Stomach (tissue), 9 donors: ENCODE measurements around the gene NSDHL. TPM values are rescaled to one million over a fixed set of nuclear protein-coding genes. Genes with fewer than 3 reads are reported as not detected.

ENCODE experiments used
- DNase-seq, 2 donors: peaks; one replicate each; pipeline versions ENCODE4 v3.0.0 to v3.0.0-alpha.2; 2013 to 2019
- H3K27ac ChIP-seq, 5 donors: fragments of 200-600 bp in 4 of 5; sonication (generic) in 4 of 5; one replicate each; pipeline ENCODE4 v1.5.1; 2013 to 2019; ENCODE audit warnings: mild to moderate bottlenecking in 1 of 5, moderate library complexity in 1 of 5
- H3K27me3 ChIP-seq, 3 donors: fragments of 200-600 bp; sonication (generic); one replicate each; pipeline ENCODE4 v1.5.1; 2017 to 2019; ENCODE audit warnings: mixed run types in 1 of 3
- H3K36me3 ChIP-seq, 4 donors: fragments of 200-600 bp; sonication (generic); 1 replicate in 3 of 4; 2 replicates in 1 of 4; pipeline ENCODE4 v1.5.1; 2016 to 2019
- H3K4me1 ChIP-seq, 4 donors: fragments of 200-600 bp; sonication (generic); one replicate each; pipeline ENCODE4 v1.5.1; 2016 to 2019
- H3K4me3 ChIP-seq, 4 donors: fragments of 200-600 bp; sonication (generic) in 3 of 4; one replicate each; pipeline ENCODE4 v1.5.1; 2016 to 2019; ENCODE audit warnings: mild to moderate bottlenecking in 1 of 4
- H3K9me3 ChIP-seq, 4 donors: fragments of 200-600 bp; sonication (generic); one replicate each; pipeline ENCODE4 v1.5.1; 2016 to 2019
- CTCF ChIP-seq, 7 experiments: fragments of 450-650 bp in 4 of 7; fragments of 200-600 bp in 3 of 7; sonication (generic) in 3 of 7; IDR thresholded peaks; one replicate each; pipeline ENCODE4 v1.5.1; 2016 to 2019; ENCODE audit warnings: antibody characterized with exemption in 7 of 7, control low read depth in 2 of 7, mild to moderate bottlenecking in 1 of 7
- EP300 ChIP-seq: sonication (generic); formaldehyde crosslinking; IDR thresholded peaks from one replicate; pipeline ENCODE4 v1.6.1; 2017; ENCODE audit warnings: antibody characterized with exemption
- POLR2A ChIP-seq, 4 donors: fragments of 450-650 bp; IDR thresholded peaks; one replicate each; pipeline ENCODE4 v1.6.1; 2016; ENCODE audit warnings: antibody characterized with exemption in 4 of 4, control low read depth in 2 of 4, mild to moderate bottlenecking in 1 of 4, moderate library complexity in 1 of 4
- POLR2AphosphoS5 ChIP-seq, 3 donors: sonication (generic); formaldehyde crosslinking; IDR thresholded peaks; one replicate each; pipeline ENCODE4 v1.6.1; 2016; ENCODE audit warnings: antibody characterized with exemption in 3 of 3
- WGBS, 5 donors: extraction: QIAGEN DNeasy Blood & Tissue Kit in 3 of 5; methylation state at CpG; one replicate each; pipeline versions ENCODE4 v1.1.5 to v1.1.7; 2013 to 2018; 5-methylcytosine and 5-hydroxymethylcytosine counted together
- intact Hi-C: fragments of 100-400 bp; cut with DNase I; formaldehyde crosslinking; loops from one replicate; pipeline ENCODE4 v1.15.1; 2023; ENCODE audit warnings: low total_unique reads
- polyA plus RNA-seq, 3 donors: library from polyadenylated mRNA; stranded (reverse); fragments of 200-250 nt; gene quantifications; one replicate each; pipeline ENCODE4 v1.2.3, GENCODE V29; 2013
- total RNA-seq, 5 donors: library from RNA; depleted of rRNA; stranded (reverse); fragments of >200 nt; gene quantifications; one replicate each; pipeline versions ENCODE4 v1.1.0 to v1.2.3, GENCODE V29; 2014 to 2016
- donor health status: healthy with polysubstance abuse.
- donor health status: Bipolar disorder and iron deficiency.
- donor health status: healthy.

The NSDHL gene
- total and polyA plus RNA-seq, 8 donors, result 0.58 to 45.5 (median 8.9) TPM

- H3K4me3 ChIP-seq, result no peak overlapping the region
- no peaks in the 10 kb centered on the region for H3K9me3 ChIP-seq
- 71 to 83% (median 77%) methylated on average over 1 to 10 of the region's 10 CpGs for WGBS, 5 donors
- no peak for DNase-seq
- H3K36me3 ChIP-seq, result no peaks in the 10 kb centered on the region
- intact Hi-C loops, result no loop called here
- H3K27ac ChIP-seq, result no peak overlapping the region
- H3K4me1 ChIP-seq, result peaks cover 0 to 4% (median 0%) of the 10 kb centered on the region in 4 donors
- no peak for TF ChIP-seq EP300
- TF ChIP-seq POLR2AphosphoS5 (IDR thresholded peaks at IDR 0.05), result no peak
- no peak for TF ChIP-seq POLR2A (IDR thresholded peaks at IDR 0.05)
- H3K27me3 ChIP-seq, result no peaks in the 10 kb centered on the region
These were observed 82.5 kb downstream of the NSDHL start for GRCh38 chrX:152913346-152913745.

- WGBS, 5 donors, result 71 to 89% (median 85%) methylated on average over 3 to 6 of the region's 6 CpGs
- DNase-seq, result no peak
- TF ChIP-seq CTCF (IDR thresholded peaks at IDR 0.05) (no peak), EP300 (no peak), POLR2AphosphoS5 (IDR thresholded peaks at IDR 0.05) (no peak), POLR2A (IDR thresholded peaks at IDR 0.05) (no peak)
- no peaks in the 10 kb centered on the region for H3K9me3 ChIP-seq
- intact Hi-C loops, result no loop called here
- H3K4me1 ChIP-seq, result peaks cover 0 to 4% (median 0%) of the 10 kb centered on the region in 4 donors
- no peaks in the 10 kb centered on the region for H3K36me3 ChIP-seq
- H3K27ac ChIP-seq, result no peak overlapping the region
- H3K27me3 ChIP-seq, result no peaks in the 10 kb centered on the region
- no peak overlapping the region for H3K4me3 ChIP-seq
These were observed 83.0 kb downstream of the NSDHL start for GRCh38 chrX:152913910-152914309.

GRCh38 chrX:152915541-152916241, 84.8 kb downstream of the NSDHL start:
- TF ChIP-seq POLR2AphosphoS5 (IDR thresholded peaks at IDR 0.05) (no peak), POLR2A (IDR thresholded peaks at IDR 0.05) (no peak), CTCF (IDR thresholded peaks at IDR 0.05) (peak in 4 of 7 experiments; percentile 8 to 32 (median 24)), EP300 (no peak)
- Histone ChIP-seq H3K4me1 (peaks cover 0 to 4% (median 0%) of the 10 kb centered on the region in 4 donors), H3K27ac (no peak overlapping the region), H3K27me3 (no peaks in the 10 kb centered on the region), H3K36me3 (no peaks in the 10 kb centered on the region), H3K9me3 (no peaks in the 10 kb centered on the region), H3K4me3 (no peak overlapping the region)
- 30 to 46% (median 38%) methylated on average over 6 to 13 of the region's 13 CpGs for WGBS, 5 donors
- intact Hi-C loops, result no loop called here
- peak in 1 of 2 donors; percentile 56 for DNase-seq

GRCh38 chrX:152917656-152918579, 87.1 kb downstream of the NSDHL start:
- Histone ChIP-seq H3K27me3 (no peaks in the 10 kb centered on the region), H3K4me1 (peaks cover 0 to 4% (median 0%) of the 10 kb centered on the region in 4 donors), H3K9me3 (no peaks in the 10 kb centered on the region), H3K36me3 (no peaks in the 10 kb centered on the region), H3K27ac (no peak overlapping the region), H3K4me3 (no peak overlapping the region)
- WGBS, 5 donors, result 65 to 74% (median 67%) methylated on average over 6 to 21 of the region's 21 CpGs
- intact Hi-C loops, result no loop called here
- no peak for DNase-seq
- TF ChIP-seq POLR2A (IDR thresholded peaks at IDR 0.05) (no peak), EP300 (no peak), CTCF (IDR thresholded peaks at IDR 0.05) (no peak), POLR2AphosphoS5 (IDR thresholded peaks at IDR 0.05) (no peak)
